Testis (tissue), 3 donors: Measurements from ENCODE around the gene EPN1. TPM values are rescaled to one million over a fixed set of nuclear protein-coding genes. Genes with fewer than 3 reads are reported as not detected.
A peak's percentile ranks its signal among the peaks of the same experiment; 100 is the strongest.

ENCODE experiments used
- DNase-seq: peaks from one replicate; pipeline ENCODE4 v3.0.0-alpha.2; 2019
- H3K27ac ChIP-seq, 2 donors: fragments of 200-600 bp; sonication (generic); one replicate each; pipeline ENCODE4 v1.5.1; 2019
- H3K27me3 ChIP-seq: fragments of 200-600 bp; sonication (generic); one replicate; pipeline ENCODE4 v1.5.1; 2019
- H3K36me3 ChIP-seq: fragments of 200-600 bp; sonication (generic); one replicate; pipeline ENCODE4 v1.5.1; 2017; ENCODE audit warnings: low read depth; ENCODE audit errors: missing control alignments
- H3K4me1 ChIP-seq: fragments of 200-600 bp; sonication (generic); one replicate; pipeline ENCODE4 v1.5.1; 2019
- H3K4me3 ChIP-seq, 2 donors: fragments of 200-600 bp; sonication (generic); one replicate each; pipeline ENCODE4 v1.5.1; 2017 to 2019
- H3K9me3 ChIP-seq: fragments of 200-600 bp; sonication (generic); one replicate; pipeline ENCODE4 v1.5.1; 2017
- CTCF ChIP-seq, 3 experiments: fragments of 450-650 bp in 2 of 3; fragments of 200-600 bp in 1 of 3; sonication (generic) in 1 of 3; IDR thresholded peaks; one replicate each; pipeline ENCODE4 v1.5.1; 2016 to 2019; ENCODE audit warnings: antibody characterized with exemption in 3 of 3, mild to moderate bottlenecking in 2 of 3, moderate library complexity in 1 of 3
- POLR2A ChIP-seq: fragments of 450-650 bp; IDR thresholded peaks from one replicate; pipeline ENCODE4 v1.6.1; 2017; ENCODE audit warnings: antibody characterized with exemption, mild to moderate bottlenecking, moderate library complexity
- WGBS, 2 donors: methylation state at CpG; one replicate each; pipeline ENCODE4 v1.1.5; 2018; 5-methylcytosine and 5-hydroxymethylcytosine counted together
- intact Hi-C: fragments of 100-400 bp; cut with DNase I; formaldehyde crosslinking; loops from one replicate; pipeline ENCODE4 v1.15.1; 2023; ENCODE audit warnings: low total_unique reads
- polyA plus RNA-seq: library from polyadenylated mRNA; stranded (reverse); fragments of 350-450 nt; fragmentation: Illumina TruSeq; extraction: RNeasy Lipid Tissue Mini Kit (QIAGEN cat#74804); gene quantifications from one replicate; pipeline ENCODE4 v1.2.3, GENCODE V29; 2014; ENCODE audit warnings: low read depth, low replicate concordance; ENCODE audit not compliant: insufficient read depth
- total RNA-seq, 2 donors: library from RNA; depleted of rRNA; stranded (reverse); fragments of >200 nt; gene quantifications; one replicate each; pipeline ENCODE4 v1.2.3, GENCODE V29; 2016

Gene EPN1
- total and polyA plus RNA-seq, 3 donors from 2014 or later = 134 to 303 (median 176) TPM

GRCh38 chr19:55676889-55677505 lies 2.0 kb downstream of the EPN1 start:
- no peaks in the 10 kb centered on the region for H3K36me3 ChIP-seq
- TF ChIP-seq POLR2A = no peak
- no peak for TF ChIP-seq CTCF (IDR thresholded peaks at IDR 0.05)
- intact Hi-C loops = no loop called here
- no peaks in the 10 kb centered on the region for H3K27me3 ChIP-seq
- 63 to 67% methylated on average over 7 of the region's 7 CpGs for WGBS, 2 donors
- peaks cover 77% of the 10 kb centered on the region for H3K4me1 ChIP-seq
- H3K4me3 ChIP-seq = no peak overlapping the region
- peak overlapping the region; percentile 25 to 62 for H3K27ac ChIP-seq
- no peaks in the 10 kb centered on the region for H3K9me3 ChIP-seq
- no peak for DNase-seq

GRCh38 chr19:55677572-55678028 lies 2.6 kb downstream of the EPN1 start:
- H3K27ac ChIP-seq = peak overlapping the region in 1 of 2 donors; percentile 62
- intact Hi-C loops = no loop called here
- no peak overlapping the region for H3K4me3 ChIP-seq
- TF ChIP-seq POLR2A = no peak
- no peak for TF ChIP-seq CTCF (IDR thresholded peaks at IDR 0.05)
- H3K4me1 ChIP-seq = peaks cover 74% of the 10 kb centered on the region
- no peak for DNase-seq
- 41 to 49% methylated on average over 6 of the region's 6 CpGs for WGBS, 2 donors
- H3K9me3 ChIP-seq = no peaks in the 10 kb centered on the region
- H3K36me3 ChIP-seq = no peaks in the 10 kb centered on the region
- no peaks in the 10 kb centered on the region for H3K27me3 ChIP-seq

- Histone ChIP-seq H3K4me1 (peaks cover 68% of the 10 kb centered on the region), H3K27ac (peak overlapping the region in 1 of 2 donors; percentile 62), H3K4me3 (no peak overlapping the region), H3K36me3 (no peaks in the 10 kb centered on the region), H3K9me3 (no peaks in the 10 kb centered on the region), H3K27me3 (no peaks in the 10 kb centered on the region)
- TF ChIP-seq POLR2A = no peak
- TF ChIP-seq CTCF (IDR thresholded peaks at IDR 0.05) = no peak
- intact Hi-C loops = no loop called here
- no peak for DNase-seq
- 79 to 80% methylated on average over 21 of the region's 21 CpGs for WGBS, 2 donors
These were observed 3.2 kb downstream of the EPN1 start for GRCh38 chr19:55678121-55678671.

GRCh38 chr19:55679343-55680257 lies 4.6 kb downstream of the EPN1 start:
- DNase-seq = no peak
- WGBS, 2 donors = 76 to 81% methylated on average over 13 to 24 of the region's 24 CpGs
- Histone ChIP-seq H3K36me3 (no peaks in the 10 kb centered on the region), H3K4me1 (peaks cover 61% of the 10 kb centered on the region), H3K27me3 (no peaks in the 10 kb centered on the region), H3K27ac (peak overlapping the region; percentile 31 to 62), H3K4me3 (no peak overlapping the region), H3K9me3 (no peaks in the 10 kb centered on the region)
- intact Hi-C loops = no loop called here
- TF ChIP-seq POLR2A = no peak
- no peak for TF ChIP-seq CTCF (IDR thresholded peaks at IDR 0.05)
